Motor neuron (in vitro differentiated cells): ENCODE results near the gene UQCRFS1. TPM values are rescaled to one million over a fixed set of nuclear protein-coding genes. Genes with fewer than 3 reads are reported as not detected.
"Not testable (repeated sequence)": the region's sequence is repeated elsewhere in the genome, so short reads cannot be mapped to it uniquely, and the experiment has no call there.

ENCODE experiments used
- ATAC-seq, 8 experiments: fragments of 200-7000 bp; cut with Tn5 transposase; replicated peaks in 6 of 8; 2 replicates each; pipeline ENCODE4 v1.8.0; 2021; ENCODE audit warnings: mild to moderate bottlenecking in 8 of 8, moderate library complexity in 8 of 8
- H3K27ac ChIP-seq, 2 donors: fragments of 250-450 bp; sonication (Bioruptor Pico); 2 replicates each; pipeline ENCODE4 v1.9.0; 2021; ENCODE audit warnings: antibody characterized with exemption in 2 of 2, mild to moderate bottlenecking in 2 of 2, moderate library complexity in 1 of 2
- H3K4me1 ChIP-seq, 2 donors: fragments of 250-450 bp; sonication (Bioruptor Pico); replicated peaks in 1 of 2; 2 replicates each; pipeline ENCODE4 v1.6.1; 2021; ENCODE audit warnings: antibody characterized with exemption in 2 of 2, mild to moderate bottlenecking in 2 of 2, moderate library complexity in 1 of 2
- H3K4me3 ChIP-seq, 5 donors: fragments of 250-450 bp; sonication (Bioruptor Pico); 2 replicates each; pipeline ENCODE4 v1.9.0; 2021; ENCODE audit warnings: antibody characterized with exemption in 5 of 5, mild to moderate bottlenecking in 5 of 5, moderate library complexity in 4 of 5
- WGBS, 10 experiments: fragments of 450-650 bp; shearing (Covaris generic); methylation state at CpG; one replicate each; pipeline ENCODE4 v1.0.0; 2022; 5-methylcytosine and 5-hydroxymethylcytosine counted together
- in situ Hi-C, 9 experiments: fragments of 400-800 bp; cut with MboI; loops; one replicate each; pipeline ENCODE4 v1.15.0; 2021; ENCODE audit warnings: low sequenced_read_pairs in 9 of 9, low pct_unique_long_range_greater_than_20kb in 2 of 9; ENCODE audit not compliant: unreplicated experiment in 9 of 9
- total RNA-seq, 8 experiments: library from RNA; unstranded; fragments of 300-600 nt; gene quantifications; 2 replicates each; pipeline versions ENCODE4 v1.2.3 to v1.2.4, GENCODE V29; 2022

The UQCRFS1 gene
- 10 to 100 TPM; 29.7 to 36.6 (median 33.8) TPM for total RNA-seq

- in situ Hi-C loops, result no loop called here
Measured at GRCh38 chr19:29212648-29213573, at the start of gene UQCRFS1. Gene UQCRFS1, minus strand, starts transcription at chr19:29213151. Its CDS starts 33 bp downstream, at chr19:29213118.

GRCh38 chr19:29262085-29262484 is 49.1 kb upstream of the UQCRFS1 start:
- H3K4me3 ChIP-seq, result no peak overlapping the region
- ATAC-seq, result no peak
- peaks cover 31 to 47% of the 10 kb centered on the region in 2 donors for H3K4me1 ChIP-seq
- no peak overlapping the region for H3K27ac ChIP-seq
- 28 to 100% (median 50%) methylated on average over 1 to 2 of the region's 2 CpGs; no CpG with 5 or more reads in 1 of the 10 experiments for WGBS, 10 experiments
- in situ Hi-C loops, result no loop called here

More at GRCh38 chr19:29212648-29213573, at the start of gene UQCRFS1:
- Histone ChIP-seq H3K4me3 (peak within 1 kb of the TSS; percentile 73 to 95 (median 89)), H3K27ac (peak within 1 kb of the TSS; percentile 92 to 99), H3K4me1 (peaks cover 0 to 18% of the 10 kb centered on the region in 2 donors)
- 0 to 11% (median 3%) methylated on average over 3 to 10 of the region's 95 CpGs; no CpG with 5 or more reads in 3 of the 10 experiments for WGBS, 10 experiments
- ATAC-seq, result peak; percentile 92 to 98 (median 95)

- no peak overlapping the region for H3K4me3 ChIP-seq
- in situ Hi-C loops, result no loop called here
- WGBS, 10 experiments, result 0 to 94% (median 60%) methylated on average over 1 to 5 of the region's 5 CpGs; no CpG with 5 or more reads in 1 of the 10 experiments
- peak overlapping the region in 1 of 2 donors; percentile 46 for H3K27ac ChIP-seq
- peaks cover 31 to 45% of the 10 kb centered on the region in 2 donors for H3K4me1 ChIP-seq
- peak in 3 of 8 experiments; percentile 49 to 64 (median 56) for ATAC-seq
Measured at GRCh38 chr19:29260477-29261317, 47.7 kb upstream of the UQCRFS1 start.

GRCh38 chr19:29259867-29260281 is 46.9 kb upstream of the UQCRFS1 start:
- in situ Hi-C loops, result no loop called here
- peak overlapping the region in 1 of 2 donors; percentile 59 for H3K27ac ChIP-seq
- no peak overlapping the region for H3K4me3 ChIP-seq
- 8 to 47% (median 40%) methylated on average over 1 to 5 of the region's 6 CpGs; no CpG with 5 or more reads in 4 of the 10 experiments for WGBS, 10 experiments
- peaks cover 25 to 37% of the 10 kb centered on the region in 2 donors for H3K4me1 ChIP-seq
- ATAC-seq, result no peak

GRCh38 chr19:29259153-29259552 is 46.2 kb upstream of the UQCRFS1 start:
- Histone ChIP-seq H3K4me1 (peaks cover 17 to 30% of the 10 kb centered on the region in 2 donors), H3K4me3 (no peak overlapping the region), H3K27ac (peak overlapping the region in 1 of 2 donors; percentile 59)
- in situ Hi-C loops, result no loop called here
- ATAC-seq, result peak in 1 of 8 experiments; percentile 31
- WGBS, 10 experiments, result 0 to 83% (median 45%) methylated on average over 1 to 3 of the region's 3 CpGs; no CpG with 5 or more reads in 2 of the 10 experiments

- Histone ChIP-seq H3K4me1 (peaks cover 3 to 19% of the 10 kb centered on the region in 2 donors), H3K27ac (no peak overlapping the region), H3K4me3 (no peak overlapping the region)
- WGBS, 10 experiments, result 0 to 100% (median 50%) methylated on average over 1 of the region's 2 CpGs; no CpG with 5 or more reads in 3 of the 10 experiments
- ATAC-seq, result no peak
- in situ Hi-C loops, result no loop called here
Measured at GRCh38 chr19:29256516-29256915, 43.6 kb upstream of the UQCRFS1 start.

- WGBS, 10 experiments, result 54 to 100% (median 90%) methylated on average over 1 to 8 of the region's 8 CpGs
- peaks cover 3 to 18% of the 10 kb centered on the region in 2 donors for H3K4me1 ChIP-seq
- no peak for ATAC-seq
- H3K27ac ChIP-seq, result no peak overlapping the region
- in situ Hi-C loops, result no loop called here
- H3K4me3 ChIP-seq, result no peak overlapping the region
Measured at GRCh38 chr19:29255912-29256311, 43.0 kb upstream of the UQCRFS1 start.

- ATAC-seq, result no peak
- Histone ChIP-seq H3K4me3 (no peak overlapping the region), H3K27ac (no peak overlapping the region), H3K4me1 (peaks cover 3 to 9% of the 10 kb centered on the region in 2 donors)
- 12 to 100% (median 78%) methylated on average over 2 to 8 of the region's 9 CpGs; no CpG with 5 or more reads in 4 of the 10 experiments for WGBS, 10 experiments
- in situ Hi-C loops, result no loop called here
Measured at GRCh38 chr19:29255006-29255405, 42.1 kb upstream of the UQCRFS1 start.

- ATAC-seq, H3K27ac ChIP-seq, in situ Hi-C loops, H3K4me3 ChIP-seq: not testable (repeated sequence)
- 0 to 100% (median 55%) methylated on average over 1 to 3 of the region's 3 CpGs; no CpG with 5 or more reads in 2 of the 10 experiments for WGBS, 10 experiments
- H3K4me1 ChIP-seq, result peaks cover 11% of the 10 kb centered on the region in 2 donors
Measured at GRCh38 chr19:29249798-29250197, 36.8 kb upstream of the UQCRFS1 start.

- no peak overlapping the region for H3K4me3 ChIP-seq
- WGBS, 10 experiments, result 63 to 90% (median 78%) methylated on average over 1 to 5 of the region's 9 CpGs; no CpG with 5 or more reads in 6 of the 10 experiments
- in situ Hi-C loops, result no loop called here
- ATAC-seq, result peak in 1 of 8 experiments; percentile 14
- no peak overlapping the region for H3K27ac ChIP-seq
- peaks cover 11 to 18% of the 10 kb centered on the region in 2 donors for H3K4me1 ChIP-seq
Measured at GRCh38 chr19:29248332-29248844, 35.4 kb upstream of the UQCRFS1 start.

- Histone ChIP-seq H3K4me3 (no peak overlapping the region), H3K4me1 (peaks cover 11 to 18% of the 10 kb centered on the region in 2 donors), H3K27ac (no peak overlapping the region)
- WGBS, 10 experiments, result 0 to 45% (median 29%) methylated on average over 1 to 8 of the region's 9 CpGs; no CpG with 5 or more reads in 3 of the 10 experiments
- ATAC-seq, result peak; percentile 52 to 90 (median 80)
- in situ Hi-C loops, result no loop called here
Measured at GRCh38 chr19:29247872-29248271, 34.9 kb upstream of the UQCRFS1 start.

- in situ Hi-C loops, result no loop called here
- WGBS, 10 experiments, result 25 to 87% (median 57%) methylated on average over 4 to 9 of the region's 9 CpGs
- no peak overlapping the region for H3K4me3 ChIP-seq
- H3K27ac ChIP-seq, result no peak overlapping the region
- peaks cover 11 to 18% of the 10 kb centered on the region in 2 donors for H3K4me1 ChIP-seq
- ATAC-seq, result no peak
Measured at GRCh38 chr19:29247471-29247870, 34.5 kb upstream of the UQCRFS1 start.
